ENCODE data around the gene NINL. TPM values are rescaled to one million over a fixed set of nuclear protein-coding genes. Genes with fewer than 3 reads are reported as not detected.
"Not testable (repeated sequence)": the region's sequence is repeated elsewhere in the genome, so short reads cannot be mapped to it uniquely, and the experiment has no call there.

Gene NINL
- total RNA-seq, 1 experiment from 2014 or later = 0.19 TPM

GRCh38 chr20:25602914-25603309 lies 17.6 kb upstream of the NINL start:
- H3K27me3 ChIP-seq (ENCODE audit: low read length); H3K36me3 ChIP-seq (ENCODE audit: insufficient read depth, low read length); H3K9me2 ChIP-seq (replicated peaks; ENCODE audit: insufficient read depth, low read length); H3K4me3 ChIP-seq (ENCODE audit: low read length); H3K9me3 ChIP-seq (ENCODE audit: low read length); H4K20me1 ChIP-seq (ENCODE audit: insufficient read depth, low read depth, low read length); H3K27ac ChIP-seq (ENCODE audit: low read length); H3K79me2 ChIP-seq (ENCODE audit: low read length); H3K9ac ChIP-seq (ENCODE audit: low read length); H3K4me2 ChIP-seq (ENCODE audit: low read depth, low read length, poor library complexity, severe bottlenecking); H3K4me1 ChIP-seq (ENCODE audit: low read length); DNase-seq; H2AFZ ChIP-seq (ENCODE audit: low read length): not testable (repeated sequence)

- not testable (repeated sequence) for H3K36me3 ChIP-seq (ENCODE audit: insufficient read depth, low read length); H3K9ac ChIP-seq (ENCODE audit: low read length); H2AFZ ChIP-seq (ENCODE audit: low read length); H3K4me3 ChIP-seq (ENCODE audit: low read length); H3K9me3 ChIP-seq (ENCODE audit: low read length); H3K4me1 ChIP-seq (ENCODE audit: low read length); H3K27me3 ChIP-seq (ENCODE audit: low read length); DNase-seq; H3K27ac ChIP-seq (ENCODE audit: low read length); H3K9me2 ChIP-seq (replicated peaks; ENCODE audit: insufficient read depth, low read length); H3K79me2 ChIP-seq (ENCODE audit: low read length); H4K20me1 ChIP-seq (ENCODE audit: insufficient read depth, low read depth, low read length); H3K4me2 ChIP-seq (ENCODE audit: low read depth, low read length, poor library complexity, severe bottlenecking)
Observed at GRCh38 chr20:25602191-25602913, 17.0 kb upstream of the NINL start.

- no peak overlapping the region for H3K4me3 ChIP-seq (ENCODE audit: low read length)
- no peaks in the 10 kb centered on the region for H4K20me1 ChIP-seq (ENCODE audit: insufficient read depth, low read depth, low read length)
- no peaks in the 10 kb centered on the region for H3K79me2 ChIP-seq (ENCODE audit: low read length)
- no peak for DNase-seq
- H3K9ac ChIP-seq (ENCODE audit: low read length) = no peak overlapping the region
- H3K9me2 ChIP-seq (replicated peaks; ENCODE audit: insufficient read depth, low read length) = no peaks in the 10 kb centered on the region
- no peak overlapping the region for H2AFZ ChIP-seq (ENCODE audit: low read length)
- no peaks in the 10 kb centered on the region for H3K4me1 ChIP-seq (ENCODE audit: low read length)
- no peaks in the 10 kb centered on the region for H3K27me3 ChIP-seq (ENCODE audit: low read length)
- H3K27ac ChIP-seq (ENCODE audit: low read length) = no peak overlapping the region
- no peaks in the 10 kb centered on the region for H3K9me3 ChIP-seq (ENCODE audit: low read length)
- H3K36me3 ChIP-seq (ENCODE audit: insufficient read depth, low read length) = no peaks in the 10 kb centered on the region
- no peak overlapping the region for H3K4me2 ChIP-seq (ENCODE audit: low read depth, low read length, poor library complexity, severe bottlenecking)
Observed at GRCh38 chr20:25601659-25602058, 16.3 kb upstream of the NINL start.

GRCh38 chr20:25600632-25601031 lies 15.3 kb upstream of the NINL start:
- Histone ChIP-seq H3K4me1 (ENCODE audit: low read length) (no peaks in the 10 kb centered on the region), H3K27ac (ENCODE audit: low read length) (no peak overlapping the region), H3K4me2 (ENCODE audit: low read depth, low read length, poor library complexity, severe bottlenecking) (no peak overlapping the region), H3K4me3 (ENCODE audit: low read length) (no peak overlapping the region), H3K27me3 (ENCODE audit: low read length) (no peaks in the 10 kb centered on the region), H3K36me3 (ENCODE audit: insufficient read depth, low read length) (no peaks in the 10 kb centered on the region), H3K79me2 (ENCODE audit: low read length) (no peaks in the 10 kb centered on the region), H3K9me2 (replicated peaks; ENCODE audit: insufficient read depth, low read length) (no peaks in the 10 kb centered on the region), H4K20me1 (ENCODE audit: insufficient read depth, low read depth, low read length) (no peaks in the 10 kb centered on the region), H2AFZ (ENCODE audit: low read length) (no peak overlapping the region), H3K9me3 (ENCODE audit: low read length) (no peaks in the 10 kb centered on the region), H3K9ac (ENCODE audit: low read length) (no peak overlapping the region)
- DNase-seq = no peak

GRCh38 chr20:25592135-25592852 lies 7.0 kb upstream of the NINL start:
- H3K4me1 ChIP-seq (ENCODE audit: low read length) = no peaks in the 10 kb centered on the region

GRCh38 chr20:25590778-25591177 lies 5.4 kb upstream of the NINL start:
- not testable (repeated sequence) for H3K79me2 ChIP-seq (ENCODE audit: low read length); H2AFZ ChIP-seq (ENCODE audit: low read length); H3K27ac ChIP-seq (ENCODE audit: low read length); H3K4me3 ChIP-seq (ENCODE audit: low read length); H3K4me1 ChIP-seq (ENCODE audit: low read length); H3K9me3 ChIP-seq (ENCODE audit: low read length); H3K9ac ChIP-seq (ENCODE audit: low read length); H3K9me2 ChIP-seq (replicated peaks; ENCODE audit: insufficient read depth, low read length); H4K20me1 ChIP-seq (ENCODE audit: insufficient read depth, low read depth, low read length); H3K4me2 ChIP-seq (ENCODE audit: low read depth, low read length, poor library complexity, severe bottlenecking); H3K27me3 ChIP-seq (ENCODE audit: low read length); H3K36me3 ChIP-seq (ENCODE audit: insufficient read depth, low read length); DNase-seq

More at GRCh38 chr20:25592135-25592852, 7.0 kb upstream of the NINL start:
- DNase-seq = no peak
- Histone ChIP-seq H3K4me2 (ENCODE audit: low read depth, low read length, poor library complexity, severe bottlenecking) (no peak overlapping the region), H3K9me2 (replicated peaks; ENCODE audit: insufficient read depth, low read length) (no peaks in the 10 kb centered on the region), H2AFZ (ENCODE audit: low read length) (no peak overlapping the region), H3K79me2 (ENCODE audit: low read length) (no peaks in the 10 kb centered on the region), H3K27me3 (ENCODE audit: low read length) (no peaks in the 10 kb centered on the region), H3K9ac (ENCODE audit: low read length) (no peak overlapping the region), H3K4me3 (ENCODE audit: low read length) (no peak overlapping the region), H3K36me3 (ENCODE audit: insufficient read depth, low read length) (no peaks in the 10 kb centered on the region), H3K27ac (ENCODE audit: low read length) (no peak overlapping the region), H4K20me1 (ENCODE audit: insufficient read depth, low read depth, low read length) (no peaks in the 10 kb centered on the region), H3K9me3 (ENCODE audit: low read length) (no peaks in the 10 kb centered on the region)

GRCh38 chr20:25588491-25588890 lies 3.2 kb upstream of the NINL start:
- Histone ChIP-seq H3K9me2 (replicated peaks; ENCODE audit: insufficient read depth, low read length) (no peaks in the 10 kb centered on the region), H2AFZ (ENCODE audit: low read length) (no peak overlapping the region)

GRCh38 chr20:25587536-25587935 lies 2.2 kb upstream of the NINL start:
- no peak overlapping the region for H2AFZ ChIP-seq (ENCODE audit: low read length)
- H4K20me1 ChIP-seq (ENCODE audit: insufficient read depth, low read depth, low read length) = no peaks in the 10 kb centered on the region
- H3K27me3 ChIP-seq (ENCODE audit: low read length) = no peaks in the 10 kb centered on the region
- no peaks in the 10 kb centered on the region for H3K9me2 ChIP-seq (replicated peaks; ENCODE audit: insufficient read depth, low read length)
- no peak overlapping the region for H3K9ac ChIP-seq (ENCODE audit: low read length)
- no peak overlapping the region for H3K27ac ChIP-seq (ENCODE audit: low read length)
- DNase-seq = no peak
- no peaks in the 10 kb centered on the region for H3K36me3 ChIP-seq (ENCODE audit: insufficient read depth, low read length)
- no peaks in the 10 kb centered on the region for H3K4me1 ChIP-seq (ENCODE audit: low read length)
- H3K9me3 ChIP-seq (ENCODE audit: low read length) = no peaks in the 10 kb centered on the region
- H3K79me2 ChIP-seq (ENCODE audit: low read length) = no peaks in the 10 kb centered on the region
- H3K4me3 ChIP-seq (ENCODE audit: low read length) = no peak overlapping the region
- no peak overlapping the region for H3K4me2 ChIP-seq (ENCODE audit: low read depth, low read length, poor library complexity, severe bottlenecking)

More at GRCh38 chr20:25588491-25588890, 3.2 kb upstream of the NINL start:
- Histone ChIP-seq H3K9ac (ENCODE audit: low read length) (no peak overlapping the region), H3K27me3 (ENCODE audit: low read length) (no peaks in the 10 kb centered on the region), H3K4me2 (ENCODE audit: low read depth, low read length, poor library complexity, severe bottlenecking) (no peak overlapping the region), H3K27ac (ENCODE audit: low read length) (no peak overlapping the region), H3K4me3 (ENCODE audit: low read length) (no peak overlapping the region), H3K9me3 (ENCODE audit: low read length) (no peaks in the 10 kb centered on the region), H4K20me1 (ENCODE audit: insufficient read depth, low read depth, low read length) (no peaks in the 10 kb centered on the region), H3K4me1 (ENCODE audit: low read length) (no peaks in the 10 kb centered on the region), H3K79me2 (ENCODE audit: low read length) (no peaks in the 10 kb centered on the region), H3K36me3 (ENCODE audit: insufficient read depth, low read length) (no peaks in the 10 kb centered on the region)
- DNase-seq = no peak
